NCI-H524 (cell line): ENCODE results near the gene DNAAF5.
A peak's percentile ranks its signal among the peaks of the same experiment; 100 is the strongest.

Experiments used
- DNase-seq, 2 experiments: peaks; one replicate each; lab custom pipeline; 2025; lab: John Stamatoyannopoulos, UW

Gene DNAAF5

GRCh38 chr7:834277-834676, 107.8 kb downstream of the DNAAF5 start:
- no peak for DNase-seq

GRCh38 chr7:835021-835420, 108.5 kb downstream of the DNAAF5 start:
- peak in 1 of 2 experiments; percentile 23 for DNase-seq

- peak; percentile 80 to 85 for DNase-seq
Observed at GRCh38 chr7:835485-836401, 109.2 kb downstream of the DNAAF5 start.
